PFSK-1 (cell line): ENCODE data around the gene CLK4.

Experiments
- FOXP2 ChIP-seq: optimal IDR thresholded peaks from 2 replicates; pipeline ENCODE3; 2011; ENCODE audit warnings: borderline replicate concordance, control low read depth, inconsistent platforms; ENCODE audit not compliant: insufficient read depth; ENCODE audit errors: extremely low read length, extremely low read depth
- POLR2AphosphoS5 ChIP-seq: IDR thresholded peaks from 2 replicates; pipeline ENCODE4 v1.6.1; 2012; ENCODE audit warnings: low read depth, mild to moderate bottlenecking, control low read depth, low read length, moderate library complexity
- TF ChIP-seq, protein P1 (sequence below), 2 experiments: IDR thresholded peaks; 2 replicates each; pipeline versions ENCODE4 v1.6.1 to v1.8.0; 2011 to 2012; ENCODE audit warnings: low read depth in 2 of 2, low read length in 2 of 2, control low read depth in 1 of 2, inconsistent platforms in 1 of 2, mild to moderate bottlenecking in 1 of 2, moderate library complexity in 1 of 2; ENCODE audit not compliant: insufficient read depth in 1 of 2

DNA sequence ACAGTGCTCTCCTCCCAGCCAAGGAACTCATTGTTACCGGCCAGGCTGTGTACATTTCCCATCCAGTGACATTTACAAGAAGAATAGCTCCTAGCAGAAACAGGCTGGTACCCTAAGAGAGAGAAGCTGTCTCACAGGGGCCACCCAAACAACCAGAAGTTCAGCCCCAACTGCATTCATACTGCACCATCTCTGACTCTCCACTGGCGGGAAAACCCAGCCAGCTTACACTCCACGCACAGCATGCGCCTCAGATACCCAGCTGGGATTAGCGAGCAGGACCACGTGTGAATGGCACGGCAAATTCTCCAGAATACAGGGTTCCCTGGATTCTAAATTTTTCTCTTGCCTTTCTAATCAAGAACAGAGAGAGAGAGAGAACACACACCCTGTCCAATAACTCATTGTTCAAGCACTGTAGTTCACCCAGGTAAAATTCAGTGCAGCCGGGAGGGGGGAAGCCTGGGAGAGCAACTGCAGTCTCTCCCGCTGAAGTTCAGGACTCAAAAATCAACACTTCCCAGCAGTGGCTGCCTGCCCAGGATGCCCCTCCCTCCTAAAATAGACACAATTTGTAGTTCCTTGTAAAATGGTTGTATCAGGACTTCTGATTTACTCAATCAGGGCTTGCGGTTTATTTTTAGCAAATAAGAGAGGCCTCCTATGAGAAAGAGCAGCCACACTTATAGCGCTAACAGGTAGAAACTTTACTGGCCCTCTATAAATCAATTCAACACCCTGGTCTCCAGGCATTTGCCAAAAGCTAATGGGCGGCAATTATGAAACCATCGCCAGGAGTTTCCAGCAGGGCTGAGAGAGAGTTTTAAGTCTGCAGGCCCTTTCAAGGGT is 38.9 kb downstream of the CLK4 start:
- no peak for TF ChIP-seq POLR2AphosphoS5
- no peak for TF ChIP-seq FOXP2
- TF ChIP-seq, protein P1, sequence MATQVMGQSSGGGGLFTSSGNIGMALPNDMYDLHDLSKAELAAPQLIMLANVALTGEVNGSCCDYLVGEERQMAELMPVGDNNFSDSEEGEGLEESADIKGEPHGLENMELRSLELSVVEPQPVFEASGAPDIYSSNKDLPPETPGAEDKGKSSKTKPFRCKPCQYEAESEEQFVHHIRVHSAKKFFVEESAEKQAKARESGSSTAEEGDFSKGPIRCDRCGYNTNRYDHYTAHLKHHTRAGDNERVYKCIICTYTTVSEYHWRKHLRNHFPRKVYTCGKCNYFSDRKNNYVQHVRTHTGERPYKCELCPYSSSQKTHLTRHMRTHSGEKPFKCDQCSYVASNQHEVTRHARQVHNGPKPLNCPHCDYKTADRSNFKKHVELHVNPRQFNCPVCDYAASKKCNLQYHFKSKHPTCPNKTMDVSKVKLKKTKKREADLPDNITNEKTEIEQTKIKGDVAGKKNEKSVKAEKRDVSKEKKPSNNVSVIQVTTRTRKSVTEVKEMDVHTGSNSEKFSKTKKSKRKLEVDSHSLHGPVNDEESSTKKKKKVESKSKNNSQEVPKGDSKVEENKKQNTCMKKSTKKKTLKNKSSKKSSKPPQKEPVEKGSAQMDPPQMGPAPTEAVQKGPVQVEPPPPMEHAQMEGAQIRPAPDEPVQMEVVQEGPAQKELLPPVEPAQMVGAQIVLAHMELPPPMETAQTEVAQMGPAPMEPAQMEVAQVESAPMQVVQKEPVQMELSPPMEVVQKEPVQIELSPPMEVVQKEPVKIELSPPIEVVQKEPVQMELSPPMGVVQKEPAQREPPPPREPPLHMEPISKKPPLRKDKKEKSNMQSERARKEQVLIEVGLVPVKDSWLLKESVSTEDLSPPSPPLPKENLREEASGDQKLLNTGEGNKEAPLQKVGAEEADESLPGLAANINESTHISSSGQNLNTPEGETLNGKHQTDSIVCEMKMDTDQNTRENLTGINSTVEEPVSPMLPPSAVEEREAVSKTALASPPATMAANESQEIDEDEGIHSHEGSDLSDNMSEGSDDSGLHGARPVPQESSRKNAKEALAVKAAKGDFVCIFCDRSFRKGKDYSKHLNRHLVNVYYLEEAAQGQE (IDR thresholded peaks at IDR 0.05; ENCODE audit: insufficient read depth in 1 of 2, low read depth in 2 of 2, low read length in 2 of 2), result no peak
